IMR-90 (cell line): ENCODE measurements around the gene ARMC10. TPM values are rescaled to one million over a fixed set of nuclear protein-coding genes. Genes with fewer than 3 reads are reported as not detected.
"Not testable (repeated sequence)": the region's sequence is repeated elsewhere in the genome, so short reads cannot be mapped to it uniquely, and the experiment has no call there.

Experiments used
- ATAC-seq: fragments of 200-7000 bp; cut with Tn5 transposase; 2 replicates; pipeline ENCODE4 v1.9.1; 2020; ENCODE audit warnings: low read depth, mild to moderate bottlenecking, moderate library complexity
- BruUV-seq: library from RNA; stranded (reverse); fragments of 400-500 nt; replicated peaks from 2 replicates; lab custom pipeline; 2021; lab: Mats Ljungman, UMichigan
- CTCF ChIA-PET: fragments of 300-600 bp; formaldehyde crosslinking; extraction: SDS; loops from one replicate; lab custom pipeline; 2021; ENCODE audit warnings: antibody characterized with exemption; lab: Yijun Ruan, JAX
- POLR2A ChIA-PET: fragments of 300-600 bp; sonication (Branson Sonifier 250); formaldehyde crosslinking; loops from one replicate; lab custom pipeline; 2022; ENCODE audit warnings: antibody characterized with exemption; ENCODE audit not compliant: unreplicated experiment; lab: Charles Lee
- DNase-seq: peaks from one replicate; pipeline ENCODE4 v3.0.0; 2013
- H2AFZ ChIP-seq: replicated peaks from 2 replicates; pipeline ENCODE3; 2013; ENCODE audit warnings: low read length, mild to moderate bottlenecking; ENCODE audit not compliant: poor library complexity
- H2AK5ac ChIP-seq: 2 replicates; pipeline ENCODE4 v1.6.1; 2013; ENCODE audit warnings: low read depth, low read length, inconsistent platforms
- H2AK9ac ChIP-seq: replicated peaks from 2 replicates; pipeline ENCODE3; 2013; ENCODE audit warnings: mild to moderate bottlenecking, low read depth, low read length, moderate library complexity; ENCODE audit not compliant: poor library complexity
- H2BK120ac ChIP-seq: 2 replicates; pipeline ENCODE4 v1.6.1; 2013; ENCODE audit warnings: low read depth, low read length, inconsistent platforms
- H2BK15ac ChIP-seq: 3 replicates; pipeline ENCODE4 v1.6.1; 2013; ENCODE audit warnings: low read depth, low read length, inconsistent platforms
- H2BK20ac ChIP-seq: 2 replicates; pipeline ENCODE4 v1.6.1; 2013; ENCODE audit warnings: low read depth, mild to moderate bottlenecking, inconsistent platforms, low read length, moderate library complexity
- H2BK5ac ChIP-seq: 2 replicates; pipeline ENCODE4 v1.6.1; 2013; ENCODE audit warnings: mild to moderate bottlenecking, low read depth, low read length, inconsistent platforms; ENCODE audit not compliant: poor library complexity, severe bottlenecking
- H3K14ac ChIP-seq: replicated peaks from 2 replicates; pipeline ENCODE4 v1.6.1; 2013; ENCODE audit warnings: low read depth, low read length, inconsistent platforms
- H3K18ac ChIP-seq: 2 replicates; pipeline ENCODE4 v1.6.1; 2013; ENCODE audit warnings: low read depth, low read length, control low read depth
- H3K23ac ChIP-seq: 2 replicates; pipeline ENCODE4 v1.6.1; 2013; ENCODE audit warnings: low read depth, low read length, inconsistent platforms
- H3K27ac ChIP-seq: 2 replicates; pipeline ENCODE4 v1.5.1; 2013; ENCODE audit warnings: mild to moderate bottlenecking, control low read depth, low read length; ENCODE audit not compliant: insufficient read depth
- H3K27me3 ChIP-seq: 2 replicates; pipeline ENCODE4 v1.6.1; 2013; ENCODE audit warnings: low read length; ENCODE audit not compliant: control insufficient read depth, insufficient read depth
- H3K36me3 ChIP-seq: 2 replicates; pipeline ENCODE4 v1.6.1; 2013; ENCODE audit warnings: low read length, mixed read lengths; ENCODE audit not compliant: control insufficient read depth, insufficient read depth
- H3K4ac ChIP-seq: 2 replicates; pipeline ENCODE4 v1.6.1; 2013; ENCODE audit warnings: low read depth, low read length, inconsistent platforms
- H3K4me1 ChIP-seq: 2 replicates; pipeline ENCODE4 v1.6.1; 2013; ENCODE audit warnings: low read length, mixed read lengths; ENCODE audit not compliant: control insufficient read depth, insufficient read depth
- H3K4me2 ChIP-seq: 2 replicates; pipeline ENCODE4 v1.6.1; 2013; ENCODE audit warnings: low read depth, mild to moderate bottlenecking, control low read depth, low read length, moderate library complexity
- H3K4me3 ChIP-seq: 2 replicates; pipeline ENCODE4 v1.5.1; 2013; ENCODE audit warnings: low read depth, mild to moderate bottlenecking, control low read depth, low read length, moderate library complexity; ENCODE audit not compliant: insufficient read depth
- H3K56ac ChIP-seq: 2 replicates; pipeline ENCODE4 v1.6.1; 2013; ENCODE audit warnings: low read length, inconsistent platforms; ENCODE audit not compliant: insufficient read depth; ENCODE audit errors: extremely low read depth
- H3K79me1 ChIP-seq, 2 experiments: 2 replicates each; pipeline ENCODE4 v1.6.1; 2013; ENCODE audit warnings: low read length in 2 of 2, inconsistent platforms in 1 of 2, low read depth in 1 of 2
- H3K9ac ChIP-seq: 2 replicates; pipeline ENCODE4 v1.6.1; 2013; ENCODE audit warnings: low read depth, low read length, control low read depth
- H3K9me1 ChIP-seq: 2 replicates; pipeline ENCODE4 v1.6.1; 2013; ENCODE audit warnings: low read length, inconsistent platforms; ENCODE audit not compliant: insufficient read depth
- H3K9me3 ChIP-seq: 2 replicates; pipeline ENCODE4 v1.6.1; 2013; ENCODE audit warnings: low read length; ENCODE audit not compliant: control insufficient read depth, insufficient read depth
- H4K20me1 ChIP-seq: 2 replicates; pipeline ENCODE4 v1.6.1; 2013; ENCODE audit warnings: low read length, inconsistent platforms; ENCODE audit not compliant: insufficient read depth
- H4K5ac ChIP-seq: 2 replicates; pipeline ENCODE4 v1.6.1; 2013; ENCODE audit warnings: mild to moderate bottlenecking, low read depth, low read length, control low read depth
- H4K8ac ChIP-seq, 2 experiments: 2 replicates each; pipeline ENCODE4 v1.6.1; 2013; ENCODE audit warnings: low read depth in 2 of 2, low read length in 2 of 2, control low read depth in 1 of 2, inconsistent platforms in 1 of 2
- H4K91ac ChIP-seq: 2 replicates; pipeline ENCODE4 v1.6.1; 2013; ENCODE audit warnings: low read depth, low read length, inconsistent platforms; ENCODE audit not compliant: insufficient read depth
- WGBS, 2 experiments: methylation state at CpG; one replicate each; pipeline versions ENCODE4 v1.1.5 to v1.1.7; 2013; ENCODE audit warnings: missing lambda C conversion rate in 2 of 2; ENCODE audit not compliant: insufficient read length in 1 of 2; ENCODE audit errors: extremely low coverage in 2 of 2; 5-methylcytosine and 5-hydroxymethylcytosine counted together
- dilution Hi-C: fragments of 300-500 bp; cut with HindIII; formaldehyde crosslinking; loops from one replicate; pipeline ENCODE4 v1.14.3; 2018; ENCODE audit warnings: low sequenced_read_pairs; ENCODE audit not compliant: unreplicated experiment
- in situ Hi-C: fragments of 300-500 bp; cut with MboI; formaldehyde crosslinking; loops from 3 replicates; pipeline ENCODE4 v1.14.3; 2019; ENCODE audit warnings: low sequenced_read_pairs, inconsistent platforms, mixed read lengths
- intact Hi-C: fragments of 100-400 bp; cut with micrococcal nuclease; formaldehyde crosslinking; loops from 2 replicates; pipeline ENCODE4 v1.10.0; 2022
- polyA plus RNA-seq, 3 experiments: library from polyadenylated mRNA; depleted of rRNA; stranded (reverse); fragments of >200 nt; gene quantifications; 2 replicates each; pipeline ENCODE4 v1.2.3, GENCODE V29; 2012; ENCODE audit warnings: low replicate concordance in 1 of 3
- total RNA-seq: library from RNA; depleted of rRNA; stranded (reverse); fragments of >200 nt; gene quantifications from 2 replicates; pipeline ENCODE4 v1.2.3, GENCODE V29; 2012

ARMC10 gene
- total and polyA plus RNA-seq, 2 of the 4 experiments (the other 2 are of a cell fraction): 17.4 to 21.0 TPM

GRCh38 chr7:103037823-103038739 is 36.9 kb upstream of the ARMC10 start:
- WGBS, 2 experiments: 81% methylated on average over 7 of the region's 20 CpGs; no CpG with 5 or more reads in 1 of the 2 experiments
- H3K4me2 ChIP-seq, H2AK5ac ChIP-seq, H3K56ac ChIP-seq, H3K14ac ChIP-seq, in situ Hi-C loops, H4K91ac ChIP-seq, H2BK5ac ChIP-seq, H3K27me3 ChIP-seq, H3K79me1 ChIP-seq, BruUV-seq, H2BK120ac ChIP-seq, POLR2A ChIA-PET, ATAC-seq, H3K9ac ChIP-seq, H3K9me3 ChIP-seq, H4K20me1 ChIP-seq, H3K9me1 ChIP-seq, H2BK20ac ChIP-seq, H3K18ac ChIP-seq, intact Hi-C loops, dilution Hi-C loops, H3K4ac ChIP-seq, H3K4me1 ChIP-seq, H3K4me3 ChIP-seq, H3K27ac ChIP-seq, H2AK9ac ChIP-seq, H3K36me3 ChIP-seq, H2BK15ac ChIP-seq, H4K5ac ChIP-seq, H3K23ac ChIP-seq: not testable (repeated sequence)
- peak; percentile 6 for DNase-seq
- peak overlapping the region in 1 of 2 experiments; percentile 61; a peak in 1 of 4 replicates for H4K8ac ChIP-seq
- peak overlapping the region; percentile 72 for H2AFZ ChIP-seq
- CTCF ChIA-PET: interaction anchor here (0.6 kb wide), 1 partner anchor 33 kb away, joined by 3 read pairs; no protein-coding TSS in a partner anchor

GRCh38 chr7:103041815-103042214 is 33.1 kb upstream of the ARMC10 start:
- POLR2A ChIA-PET, in situ Hi-C loops, H3K9ac ChIP-seq, H3K79me1 ChIP-seq, H4K91ac ChIP-seq, BruUV-seq, DNase-seq, H2AFZ ChIP-seq, H3K9me1 ChIP-seq, H3K18ac ChIP-seq, ATAC-seq, H2BK20ac ChIP-seq, H3K36me3 ChIP-seq, H2BK120ac ChIP-seq, H3K23ac ChIP-seq, H4K8ac ChIP-seq, H3K14ac ChIP-seq, H3K4me2 ChIP-seq, H3K27me3 ChIP-seq, intact Hi-C loops, H2BK5ac ChIP-seq, H4K20me1 ChIP-seq, H3K4me3 ChIP-seq, H2AK5ac ChIP-seq, CTCF ChIA-PET, H2AK9ac ChIP-seq, H4K5ac ChIP-seq, H3K4ac ChIP-seq, H3K9me3 ChIP-seq, H2BK15ac ChIP-seq, H3K27ac ChIP-seq, H3K56ac ChIP-seq, dilution Hi-C loops, H3K4me1 ChIP-seq: not testable (repeated sequence)
- WGBS, 2 experiments: no CpG with 5 or more reads among the region's 1 CpG
